Neural cell (in vitro differentiated cells): ENCODE data around the gene PROZ. TPM values are rescaled to one million over a fixed set of nuclear protein-coding genes. Genes with fewer than 3 reads are reported as not detected.

Source experiments
- H2AFZ ChIP-seq: fragments of 200-600, 300-800 bp; sonication (generic), shearing (Covaris generic); 2 replicates; pipeline ENCODE4 v1.6.0; 2014; ENCODE audit warnings: low read depth, mild to moderate bottlenecking, antibody characterized with exemption, low read length, moderate library complexity
- H3F3A ChIP-seq: fragments of 200-600 bp; shearing (Covaris generic); 2 replicates; pipeline ENCODE4 v1.6.1; 2016; ENCODE audit warnings: mild to moderate bottlenecking, moderate library complexity, mixed read lengths, antibody characterized with exemption, low read length; ENCODE audit not compliant: insufficient read depth, poor library complexity, severe bottlenecking
- H3K27ac ChIP-seq: fragments of 200-600, 300-800 bp; sonication (generic), shearing (Covaris generic); 2 replicates; pipeline ENCODE4 v1.5.1; 2014; ENCODE audit warnings: mild to moderate bottlenecking, low read length, moderate library complexity
- H3K27me3 ChIP-seq: fragments of 300-800, 200-600 bp; sonication (generic), shearing (Covaris generic); 2 replicates; pipeline ENCODE4 v1.6.0; 2014; ENCODE audit warnings: mild to moderate bottlenecking, low read depth, low read length, moderate library complexity; ENCODE audit not compliant: insufficient read depth
- H3K36me3 ChIP-seq: fragments of 300-800, 200-600 bp; sonication (generic), shearing (Covaris generic); 2 replicates; pipeline ENCODE4 v1.5.1; 2014; ENCODE audit warnings: mild to moderate bottlenecking, antibody characterized with exemption, low read length, moderate library complexity; ENCODE audit not compliant: insufficient read depth
- H3K4me2 ChIP-seq: fragments of 300-800, 200-600 bp; sonication (generic), shearing (Covaris generic); 2 replicates; pipeline ENCODE4 v1.6.0; 2014; ENCODE audit warnings: mild to moderate bottlenecking, low read length
- H3K4me3 ChIP-seq: fragments of 300-800, 200-600 bp; sonication (generic), shearing (Covaris generic); 2 replicates; pipeline ENCODE4 v1.5.1; 2014; ENCODE audit warnings: mild to moderate bottlenecking, low read length, moderate library complexity
- H3K79me2 ChIP-seq: fragments of 200-600 bp; shearing (Covaris generic); replicated peaks from 2 replicates; pipeline ENCODE4 v1.6.0; 2014; ENCODE audit warnings: mild to moderate bottlenecking, low read length, moderate library complexity; ENCODE audit not compliant: insufficient read depth
- H3K9ac ChIP-seq: fragments of 300-800, 200-600 bp; sonication (generic), shearing (Covaris generic); 2 replicates; pipeline ENCODE4 v1.6.1; 2016; ENCODE audit warnings: mild to moderate bottlenecking, low read length, mixed read lengths
- H3K9me2 ChIP-seq: fragments of 200-600 bp; shearing (Covaris generic); 2 replicates; pipeline ENCODE4 v1.6.1; 2016; ENCODE audit warnings: mild to moderate bottlenecking, low read length, mixed read lengths; ENCODE audit not compliant: insufficient read depth
- H3K9me3 ChIP-seq: fragments of 200-600, 300-800 bp; sonication (generic), shearing (Covaris generic); 2 replicates; pipeline ENCODE4 v1.6.1; 2016; ENCODE audit warnings: mild to moderate bottlenecking, mixed run types, low read length, moderate library complexity, mixed read lengths
- H4K20me1 ChIP-seq: fragments of 200-600 bp; shearing (Covaris generic); 2 replicates; pipeline ENCODE4 v1.6.1; 2016; ENCODE audit warnings: mild to moderate bottlenecking, mixed run types; ENCODE audit not compliant: insufficient read depth
- CTCF ChIP-seq: fragments of 450-650 bp; IDR thresholded peaks from 2 replicates; pipeline ENCODE4 v1.5.1; 2014; ENCODE audit warnings: antibody characterized with exemption, mild to moderate bottlenecking, moderate library complexity; ENCODE audit not compliant: poor library complexity, severe bottlenecking
- MXI1 ChIP-seq: fragments of 450-650 bp; conservative IDR thresholded peaks from 2 replicates; pipeline ENCODE4 v1.6.1; 2014; ENCODE audit warnings: antibody characterized with exemption, mild to moderate bottlenecking; ENCODE audit not compliant: poor library complexity, severe bottlenecking
- POLR2AphosphoS5 ChIP-seq: IDR thresholded peaks from 2 replicates; pipeline ENCODE4 v1.6.1; 2012
- RAD21 ChIP-seq: fragments of 450-650 bp; conservative IDR thresholded peaks from 2 replicates; pipeline ENCODE4 v1.6.1; 2014; ENCODE audit warnings: antibody characterized with exemption, mild to moderate bottlenecking, moderate library complexity
- REST ChIP-seq: IDR thresholded peaks from 2 replicates; pipeline ENCODE4 v1.6.1; 2012; ENCODE audit warnings: borderline replicate concordance
- SMC3 ChIP-seq: fragments of 450-650 bp; conservative IDR thresholded peaks from 2 replicates; pipeline ENCODE4 v1.6.1; 2014; ENCODE audit warnings: antibody characterized with exemption, mild to moderate bottlenecking, moderate library complexity; ENCODE audit not compliant: poor library complexity
- TAF1 ChIP-seq: IDR thresholded peaks from 2 replicates; pipeline ENCODE4 v1.6.1; 2012; ENCODE audit warnings: low read depth
- polyA plus RNA-seq: library from polyadenylated mRNA; depleted of rRNA; stranded (reverse); fragments of >200 nt; gene quantifications from 2 replicates; pipeline ENCODE4 v1.2.3, GENCODE V29; 2014

PROZ gene
- polyA plus RNA-seq, 1 donor from 2014 or later: not detected

GRCh38 chr13:113119822-113120189 is 38.6 kb upstream of the PROZ start:
- Histone ChIP-seq H3K36me3 (no peaks in the 10 kb centered on the region), H3K27me3 (no peaks in the 10 kb centered on the region), H3K4me2 (no peak overlapping the region), H2AFZ (no peak overlapping the region), H3K9me2 (no peaks in the 10 kb centered on the region), H3K9ac (no peak overlapping the region), H3F3A (no peaks in the 10 kb centered on the region), H3K79me2 (no peaks in the 10 kb centered on the region), H3K9me3 (no peaks in the 10 kb centered on the region), H3K4me3 (no peak overlapping the region), H4K20me1 (no peaks in the 10 kb centered on the region), H3K27ac (no peak overlapping the region)
- TF ChIP-seq MXI1 (no peak), SMC3 (no peak), CTCF (no peak)

- no peak overlapping the region for H2AFZ ChIP-seq
- no peaks in the 10 kb centered on the region for H3K79me2 ChIP-seq
- H3K9me3 ChIP-seq: no peaks in the 10 kb centered on the region
- no peaks in the 10 kb centered on the region for H4K20me1 ChIP-seq
- H3K4me3 ChIP-seq: no peak overlapping the region
- H3K36me3 ChIP-seq: no peaks in the 10 kb centered on the region
- no peak overlapping the region for H3K9ac ChIP-seq
- no peaks in the 10 kb centered on the region for H3F3A ChIP-seq
- no peaks in the 10 kb centered on the region for H3K9me2 ChIP-seq
- no peaks in the 10 kb centered on the region for H3K27me3 ChIP-seq
- no peak overlapping the region for H3K4me2 ChIP-seq
- TF ChIP-seq MXI1 (no peak), CTCF (no peak), REST (no peak), POLR2AphosphoS5 (no peak), SMC3 (no peak), RAD21 (no peak), TAF1 (no peak)
- H3K27ac ChIP-seq: no peak overlapping the region
Measured at GRCh38 chr13:113120300-113121182, 37.9 kb upstream of the PROZ start.
